HG02943 (cell line): ENCODE results near the gene NRDC.

Experiments
- ATAC-seq: cut with Tn5 transposase; IDR thresholded peaks from one replicate; pipeline ENCODE4 v1.9.1; 2021; ENCODE audit warnings: mild to moderate bottlenecking, low read depth, moderate library complexity; ENCODE audit not compliant: unreplicated experiment

NRDC gene

GRCh38 chr1:51878616-51879336 is at the start of gene NRDC:
NRDC (minus strand) TSS chr1:51878727; CDS start chr1:51878615, 112 bp downstream.
- peak; percentile 97 for ATAC-seq

- ATAC-seq = no peak
Observed at GRCh38 chr1:51927029-51927428, 48.5 kb upstream of the NRDC start.

DNA sequence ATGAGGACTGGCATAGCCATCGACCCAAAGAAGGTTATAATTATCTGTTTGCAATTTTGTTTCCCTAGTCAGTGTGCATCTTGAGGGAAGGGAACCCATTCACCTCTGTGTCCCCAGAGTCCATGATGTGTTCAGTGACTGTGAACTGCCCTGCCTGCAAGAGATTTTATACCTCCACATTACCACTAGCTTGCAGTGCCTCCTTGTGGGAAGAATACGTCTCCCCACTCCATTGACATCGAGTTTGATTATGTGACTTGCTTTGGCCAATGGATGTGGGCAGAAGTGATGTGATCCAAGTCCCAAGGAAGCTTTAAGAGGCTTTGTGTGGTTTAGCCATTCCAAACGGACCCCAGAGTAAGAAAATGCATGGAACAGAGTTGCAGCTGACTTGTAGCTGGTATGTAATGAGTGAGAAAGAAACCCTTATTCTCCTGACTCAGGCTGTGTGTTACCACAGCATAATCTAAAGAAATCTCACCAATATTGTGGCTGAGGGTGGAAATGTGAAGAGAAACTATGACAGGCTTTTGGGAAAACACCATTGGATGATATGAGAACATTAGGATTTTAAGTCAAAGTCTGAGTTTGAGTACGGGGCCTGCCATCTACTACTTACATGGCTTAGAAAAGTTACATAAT is 47.8 kb upstream of the NRDC start:
- ATAC-seq = no peak

GRCh38 chr1:51924455-51924854 is 45.9 kb upstream of the NRDC start:
- ATAC-seq = no peak

GRCh38 chr1:51922040-51922439 is 43.5 kb upstream of the NRDC start:
- no peak for ATAC-seq

DNA sequence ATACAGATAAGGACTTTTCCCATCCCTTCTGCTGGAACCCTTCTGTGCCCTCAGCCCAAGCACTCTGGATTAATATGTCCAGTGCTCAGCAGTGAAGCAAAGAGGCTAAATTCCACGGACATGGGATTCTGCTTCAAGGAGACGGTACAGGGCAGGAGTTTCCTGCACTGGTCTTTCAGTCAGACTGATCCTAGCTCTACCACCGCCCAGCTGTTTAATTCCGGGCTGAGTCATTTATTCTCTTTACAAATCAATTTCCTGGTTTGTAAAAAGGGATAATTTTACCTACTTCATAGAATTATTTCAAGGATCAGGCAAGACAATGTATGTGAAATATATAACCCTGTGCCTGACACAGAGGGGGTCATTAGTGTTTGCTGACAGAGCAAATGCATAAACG is 41.6 kb upstream of the NRDC start:
- no peak for ATAC-seq

- no peak for ATAC-seq
Observed at GRCh38 chr1:51919684-51920083, 41.2 kb upstream of the NRDC start.

DNA sequence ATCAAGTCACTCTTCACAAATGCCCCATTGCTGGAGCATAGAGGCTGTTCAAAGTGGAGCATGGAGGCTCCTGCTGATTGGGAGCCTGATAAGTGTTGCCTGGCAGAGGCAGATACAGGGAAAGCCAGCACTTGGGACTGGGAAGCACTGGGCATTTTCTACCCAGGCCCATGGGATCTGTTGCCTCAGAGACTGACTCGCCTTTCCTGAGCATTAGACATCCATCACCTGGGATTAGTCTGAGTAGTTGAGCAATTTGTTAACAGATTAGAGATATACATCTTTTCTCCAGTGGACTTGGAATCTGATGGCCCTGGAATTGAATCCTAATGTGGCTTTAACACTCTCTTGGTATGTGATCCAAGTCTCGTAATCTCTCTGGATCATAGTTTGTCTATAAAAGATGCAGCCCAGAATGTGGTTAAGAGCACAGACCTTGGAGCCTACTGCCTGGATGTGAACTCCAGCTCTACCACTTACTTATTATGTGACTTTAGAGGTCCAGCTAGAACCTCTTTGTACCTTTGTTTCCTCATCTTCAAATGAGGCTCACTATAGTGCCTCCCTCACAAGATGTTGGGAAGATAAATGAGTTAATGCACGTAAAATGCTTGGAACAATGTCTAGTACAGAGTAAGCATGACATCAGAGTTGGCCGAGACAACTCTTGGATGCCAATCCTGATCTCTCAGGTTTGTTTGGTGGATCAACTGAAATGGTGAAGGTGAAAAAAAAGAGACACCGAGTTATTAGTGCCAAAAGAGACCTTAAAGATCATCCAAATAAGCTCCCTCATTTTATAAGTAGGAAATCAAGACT is 38.3 kb upstream of the NRDC start:
- ATAC-seq = no peak

DNA sequence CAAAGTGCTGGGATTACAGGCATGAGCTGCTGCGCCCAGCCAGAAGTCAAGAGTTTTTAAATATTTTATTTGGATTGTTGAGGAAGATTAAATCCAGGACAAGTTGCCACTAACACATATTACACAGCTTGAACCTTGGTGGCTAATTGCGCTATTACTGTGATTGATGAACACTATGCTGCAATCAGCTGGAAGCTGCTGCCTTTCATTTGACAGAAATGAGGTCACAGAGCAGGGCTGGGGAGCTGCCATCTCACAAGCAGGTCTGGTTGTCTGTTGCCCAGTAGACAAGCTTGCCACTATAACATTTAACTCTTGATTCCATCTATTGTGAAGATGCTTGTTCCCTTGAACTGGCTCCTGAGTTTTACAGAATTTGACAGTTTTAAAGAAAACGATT is 37.4 kb upstream of the NRDC start:
- no peak for ATAC-seq

DNA sequence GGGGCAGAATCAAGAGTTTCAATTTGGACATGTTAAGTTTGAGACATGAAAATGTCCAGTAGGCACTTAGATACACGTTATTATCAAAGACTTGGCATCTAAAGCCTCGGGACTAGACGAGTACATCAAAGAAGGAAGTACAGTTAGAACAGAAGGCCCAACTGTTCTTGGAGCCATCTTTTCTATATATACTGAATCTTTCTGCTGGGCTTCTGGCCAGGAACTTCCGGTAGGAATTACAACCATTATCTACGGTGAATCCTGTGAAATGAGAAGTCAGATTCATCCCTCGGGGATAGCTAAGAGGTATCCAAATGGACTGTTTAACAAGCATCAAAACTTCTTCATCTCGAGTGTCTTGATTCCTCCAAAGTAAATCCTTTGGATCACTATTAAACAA is 34.4 kb upstream of the NRDC start:
- ATAC-seq = no peak

- no peak for ATAC-seq
Observed at GRCh38 chr1:51910221-51911000, 31.9 kb upstream of the NRDC start.

DNA sequence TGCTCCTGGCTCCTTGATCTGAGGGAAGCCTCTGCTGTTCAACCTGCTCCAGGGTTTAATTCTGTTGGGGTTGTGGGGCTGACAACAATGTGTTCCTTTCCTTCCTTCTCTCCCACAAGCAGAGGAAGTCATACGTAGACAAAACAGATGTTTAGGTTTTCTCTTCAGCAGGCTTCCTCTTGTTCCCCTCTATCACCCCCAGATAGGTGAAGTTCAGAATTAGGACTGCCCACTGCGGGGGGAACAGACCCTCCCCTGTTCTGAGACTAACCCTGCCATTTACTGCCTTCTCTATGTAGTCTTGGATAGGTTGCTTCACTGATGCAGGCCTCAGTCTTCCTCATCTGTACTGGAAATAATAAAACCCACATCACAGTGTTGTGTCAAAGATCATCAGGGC is 30.0 kb upstream of the NRDC start:
- ATAC-seq = no peak

GRCh38 chr1:51907079-51907702 is 28.7 kb upstream of the NRDC start:
- no peak for ATAC-seq

- ATAC-seq = no peak
Observed at GRCh38 chr1:51906306-51907078, 28.0 kb upstream of the NRDC start.

- no peak for ATAC-seq
Observed at GRCh38 chr1:51902456-51902855, 23.9 kb upstream of the NRDC start.

GRCh38 chr1:51901151-51901550 is 22.6 kb upstream of the NRDC start:
- no peak for ATAC-seq

DNA sequence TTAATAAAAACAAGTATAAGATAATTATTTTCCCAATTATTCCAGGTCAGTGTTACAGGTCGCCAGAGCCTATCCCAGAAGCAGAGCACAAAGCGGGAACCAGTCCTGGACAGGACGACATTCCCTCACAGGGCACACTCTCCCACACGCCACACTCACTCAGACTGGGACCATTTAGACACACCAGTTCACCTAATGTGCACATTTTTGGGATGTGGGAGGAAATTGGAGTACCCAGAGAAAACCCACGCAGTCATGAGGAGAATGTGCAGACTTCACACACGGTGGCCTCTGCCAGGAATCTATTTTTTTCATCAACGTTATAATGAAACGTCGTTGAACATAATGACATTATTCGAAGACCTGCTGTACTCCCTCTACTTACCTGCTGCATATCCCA is 20.5 kb upstream of the NRDC start:
- no peak for ATAC-seq

GRCh38 chr1:51898090-51898734 is 19.7 kb upstream of the NRDC start:
- no peak for ATAC-seq

DNA sequence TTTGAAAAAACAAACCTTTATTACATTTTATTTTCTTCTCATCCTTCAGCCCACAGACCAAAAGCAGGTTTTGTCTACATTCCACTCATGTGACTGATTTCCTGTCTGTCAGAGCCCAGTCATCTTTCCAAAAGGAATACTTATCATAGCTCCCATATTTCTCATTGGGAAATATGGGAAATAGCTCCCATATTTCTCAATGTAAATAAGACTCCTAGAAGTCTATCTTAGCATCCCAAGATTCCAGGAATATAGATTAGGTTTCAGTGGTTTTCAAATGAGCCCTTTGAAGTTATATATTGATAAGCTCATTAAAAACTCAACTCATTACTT is 19.1 kb upstream of the NRDC start:
- no peak for ATAC-seq
